HepG2 (cell line): ENCODE results near the gene SRD5A2.

Experiments
- HCFC1 ChIP-seq: fragments of 150-350 bp; IDR thresholded peaks from 2 replicates; pipeline ENCODE4 v1.6.1; 2014; ENCODE audit warnings: low read depth, low read length
- SIN3A ChIP-seq: IDR thresholded peaks from 2 replicates; pipeline ENCODE4 v1.6.1; 2011; ENCODE audit warnings: low read depth, mild to moderate bottlenecking, control low read depth, low read length, borderline replicate concordance
- STAT5B ChIP-seq: sonication (generic); formaldehyde crosslinking; IDR thresholded peaks from 2 replicates; pipeline ENCODE4 v1.4.0; 2020; ENCODE audit warnings: missing genetic modification reagents
- TOE1 ChIP-seq: sonication (generic); formaldehyde crosslinking; IDR thresholded peaks from 2 replicates; pipeline ENCODE4 v1.4.0; 2020; ENCODE audit warnings: mild to moderate bottlenecking, missing genetic modification reagents
- ZNF274 ChIP-seq: sonication (generic); formaldehyde crosslinking; IDR thresholded peaks from 2 replicates; pipeline ENCODE4 v1.5.1; 2020; ENCODE audit warnings: mild to moderate bottlenecking, missing genetic modification reagents

DNA sequence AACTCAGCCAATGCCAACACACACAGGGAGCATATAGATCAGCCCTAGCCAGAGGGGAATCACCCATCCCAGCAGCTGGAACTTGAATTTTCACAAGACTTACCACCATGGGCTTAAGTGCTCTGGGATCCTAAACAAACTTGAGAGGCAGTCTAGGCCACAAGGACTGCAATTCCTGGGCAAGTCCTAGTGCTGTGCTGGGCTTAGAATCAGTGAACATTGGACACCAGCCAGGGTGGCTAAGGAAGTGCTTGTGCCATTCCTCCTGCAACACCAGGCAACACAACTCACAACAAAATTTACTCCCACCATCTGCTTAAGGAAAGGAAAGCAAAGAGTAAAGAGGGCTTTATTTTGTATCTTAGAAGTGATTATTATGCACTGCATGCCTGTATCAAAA lies 38.9 kb downstream of the SRD5A2 start:
- TF ChIP-seq STAT5B (CRISPR knock-in tag), result no peak
- no peak for TF ChIP-seq HCFC1
- no peak for TF ChIP-seq ZNF274
- TF ChIP-seq TOE1 (CRISPR knock-in tag), result no peak
- no peak for TF ChIP-seq SIN3A
